Measurements from ENCODE around the gene NXPH1. TPM values are rescaled to one million over a fixed set of nuclear protein-coding genes. Genes with fewer than 3 reads are reported as not detected.

Gene NXPH1
- total and polyA plus RNA-seq, 11 donors, result not detected

DNA sequence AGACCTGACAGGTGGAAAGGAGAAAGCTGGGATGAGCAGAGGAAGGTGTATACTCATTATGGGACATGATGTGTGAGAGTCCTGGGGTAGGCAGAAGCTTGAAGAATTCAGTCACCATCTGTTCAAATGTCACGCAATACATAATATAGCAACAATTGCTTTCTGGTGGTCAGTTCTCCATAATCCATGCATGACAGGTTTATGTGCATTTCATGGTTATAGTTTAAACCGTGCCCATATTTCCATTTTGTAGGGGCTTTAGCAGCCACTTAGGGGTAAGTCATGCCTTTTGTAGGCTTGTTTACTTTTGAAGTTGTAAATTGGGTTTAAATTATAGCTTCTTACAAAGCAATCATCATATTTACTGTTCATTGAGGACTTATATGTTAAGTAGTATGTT is 158.8 kb downstream of the NXPH1 start:
- H3K27me3 ChIP-seq, result no peaks in the 10 kb centered on the region
- WGBS, 4 donors, result 84 to 93% (median 92%) methylated on average over 2 of the region's 2 CpGs
- TF ChIP-seq, protein P1, sequence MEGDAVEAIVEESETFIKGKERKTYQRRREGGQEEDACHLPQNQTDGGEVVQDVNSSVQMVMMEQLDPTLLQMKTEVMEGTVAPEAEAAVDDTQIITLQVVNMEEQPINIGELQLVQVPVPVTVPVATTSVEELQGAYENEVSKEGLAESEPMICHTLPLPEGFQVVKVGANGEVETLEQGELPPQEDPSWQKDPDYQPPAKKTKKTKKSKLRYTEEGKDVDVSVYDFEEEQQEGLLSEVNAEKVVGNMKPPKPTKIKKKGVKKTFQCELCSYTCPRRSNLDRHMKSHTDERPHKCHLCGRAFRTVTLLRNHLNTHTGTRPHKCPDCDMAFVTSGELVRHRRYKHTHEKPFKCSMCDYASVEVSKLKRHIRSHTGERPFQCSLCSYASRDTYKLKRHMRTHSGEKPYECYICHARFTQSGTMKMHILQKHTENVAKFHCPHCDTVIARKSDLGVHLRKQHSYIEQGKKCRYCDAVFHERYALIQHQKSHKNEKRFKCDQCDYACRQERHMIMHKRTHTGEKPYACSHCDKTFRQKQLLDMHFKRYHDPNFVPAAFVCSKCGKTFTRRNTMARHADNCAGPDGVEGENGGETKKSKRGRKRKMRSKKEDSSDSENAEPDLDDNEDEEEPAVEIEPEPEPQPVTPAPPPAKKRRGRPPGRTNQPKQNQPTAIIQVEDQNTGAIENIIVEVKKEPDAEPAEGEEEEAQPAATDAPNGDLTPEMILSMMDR (IDR thresholded peaks at IDR 0.05), result no peak
- DNase-seq (no peak), ATAC-seq (no peak)
- no peaks in the 10 kb centered on the region for H3K4me1 ChIP-seq
- H3K9me3 ChIP-seq, result no peaks in the 10 kb centered on the region
- H3K36me3 ChIP-seq, result no peaks in the 10 kb centered on the region
- H3K4me3 ChIP-seq, result no peak overlapping the region
- H3K27ac ChIP-seq, result no peak overlapping the region
- intact Hi-C loops (cut with DNase I), result no loop called here

- Histone ChIP-seq H3K9me3 (no peaks in the 10 kb centered on the region), H3K36me3 (no peaks in the 10 kb centered on the region), H3K4me3 (no peak overlapping the region), H3K27ac (no peak overlapping the region), H3K27me3 (no peaks in the 10 kb centered on the region), H3K4me1 (no peaks in the 10 kb centered on the region)
- 25 to 34% (median 29%) methylated on average over 5 of the region's 5 CpGs for WGBS, 4 donors
- DNase-seq, result no peak
- no peak for TF ChIP-seq POLR2A (IDR thresholded peaks at IDR 0.05)
- TF ChIP-seq, protein P1 (IDR thresholded peaks at IDR 0.05), result no peak
- ATAC-seq, result no peak
- intact Hi-C loops (cut with DNase I), result no loop called here
Observed at GRCh38 chr7:8594115-8594514, 160.7 kb downstream of the NXPH1 start.

DNA sequence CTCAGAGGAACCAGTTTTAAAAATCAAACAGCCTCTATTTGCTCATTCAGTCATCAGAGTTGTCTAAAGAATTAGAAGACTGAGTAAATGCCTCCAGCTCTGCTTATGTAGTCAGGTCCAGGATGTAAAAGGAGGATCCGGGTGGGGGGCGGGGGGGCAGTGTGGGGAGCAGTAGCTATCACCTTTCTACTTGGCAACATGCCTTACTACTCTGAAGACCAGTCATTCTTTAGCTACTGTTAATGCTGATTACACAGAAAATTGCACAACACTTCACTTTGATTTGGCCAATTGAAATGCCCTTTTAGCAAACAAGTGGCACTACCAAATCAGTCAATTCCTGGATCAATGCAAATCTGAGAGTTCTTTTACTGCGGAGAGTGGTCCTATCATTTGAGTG is 164.2 kb downstream of the NXPH1 start:
- no peak for ATAC-seq

DNA sequence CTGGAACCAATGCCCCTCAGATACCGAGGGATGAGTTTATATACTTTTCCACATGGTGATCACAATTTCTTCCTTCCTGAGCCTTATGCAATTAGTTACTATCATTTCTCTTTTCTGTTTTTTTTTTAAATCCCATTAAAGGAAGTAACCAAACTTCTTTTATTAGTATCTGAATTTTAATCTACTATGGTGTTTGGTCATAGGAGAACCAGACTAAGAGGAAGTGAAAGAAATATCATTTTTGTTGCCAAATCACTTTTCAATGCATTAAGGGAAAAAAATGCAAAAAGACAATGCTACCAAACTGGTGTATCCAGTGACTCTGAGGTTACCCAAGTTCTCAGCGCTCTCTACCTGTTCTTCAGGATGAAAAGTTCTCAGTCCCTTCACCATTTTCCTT is 167.7 kb downstream of the NXPH1 start:
- Histone ChIP-seq H3K27me3 (no peaks in the 10 kb centered on the region), H3K9me3 (no peaks in the 10 kb centered on the region), H3K4me1 (no peaks in the 10 kb centered on the region), H3K4me3 (no peak overlapping the region), H3K27ac (no peak overlapping the region), H3K36me3 (no peaks in the 10 kb centered on the region)
- WGBS, 4 donors, result 73 to 83% (median 79%) methylated on average over 2 of the region's 2 CpGs
- DNase-seq, result no peak
- ATAC-seq, result no peak
- TF ChIP-seq POLR2A (IDR thresholded peaks at IDR 0.05), result no peak
- TF ChIP-seq, protein P1 (IDR thresholded peaks at IDR 0.05), result no peak
- intact Hi-C loops (cut with DNase I), result no loop called here

More for the DNA sequence above, 164.2 kb downstream of the NXPH1 start:
- H3K27ac ChIP-seq, result no peak overlapping the region
- 61 to 76% (median 69%) methylated on average over 3 of the region's 3 CpGs for WGBS, 4 donors
- DNase-seq, result no peak
- no peaks in the 10 kb centered on the region for H3K36me3 ChIP-seq
- no peak overlapping the region for H3K4me3 ChIP-seq
- intact Hi-C loops (cut with DNase I), result no loop called here
- no peaks in the 10 kb centered on the region for H3K9me3 ChIP-seq
- TF ChIP-seq, protein P1 (IDR thresholded peaks at IDR 0.05), result no peak
- no peak for TF ChIP-seq POLR2A (IDR thresholded peaks at IDR 0.05)
- H3K4me1 ChIP-seq, result no peaks in the 10 kb centered on the region
- H3K27me3 ChIP-seq, result no peaks in the 10 kb centered on the region
